ENCODE measurements around the gene ZNF732. TPM values are rescaled to one million over a fixed set of nuclear protein-coding genes. Genes with fewer than 3 reads are reported as not detected.

The ZNF732 gene
- total RNA-seq, 6 experiments from 2014 or later, result not detected

DNA sequence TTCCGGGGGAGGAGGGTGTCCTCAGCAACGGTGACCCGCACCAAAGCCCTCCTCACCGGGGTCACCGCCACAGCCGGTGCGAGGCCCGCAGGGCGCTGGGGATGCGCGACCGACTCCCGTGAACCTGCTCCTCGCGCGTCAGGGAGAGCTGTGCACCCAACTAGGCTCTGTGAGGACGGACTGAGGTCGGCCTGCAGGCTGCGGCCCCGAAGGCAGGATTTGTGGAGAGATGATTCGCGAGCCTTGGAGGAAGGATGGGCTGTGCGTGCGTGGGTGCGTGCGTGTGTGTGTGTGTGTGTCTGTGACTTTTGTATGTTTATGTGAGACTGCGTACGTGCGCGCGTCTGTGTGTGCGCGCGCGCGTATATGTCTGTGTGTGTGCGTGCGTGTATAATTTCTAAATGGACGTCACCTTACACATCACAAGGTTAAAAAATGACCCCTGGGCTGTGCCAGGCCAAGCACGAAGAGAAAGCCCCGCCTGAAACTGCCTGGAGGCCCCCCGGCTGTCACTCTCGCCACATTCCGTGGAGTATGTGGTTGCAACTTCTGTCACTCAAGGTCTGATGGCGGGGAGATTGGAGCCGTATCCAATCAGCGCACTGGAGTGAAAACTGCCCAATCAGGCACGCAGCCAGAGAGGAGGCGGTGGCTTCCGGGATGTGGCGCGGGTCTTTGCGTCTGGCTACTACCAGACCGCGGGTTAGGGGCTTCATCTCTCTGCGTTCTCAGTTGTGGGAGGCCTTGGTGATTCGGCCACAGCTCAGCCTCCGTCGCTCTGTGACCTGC is 32.1 kb upstream of the ZNF732 start, which contains the start of gene ZNF141:
ZNF141 (plus strand) TSS at position 672 of the 789 bp plus-strand sequence. CDS start 170 bp downstream, outside the sequence.
- TF ChIP-seq, protein P1, sequence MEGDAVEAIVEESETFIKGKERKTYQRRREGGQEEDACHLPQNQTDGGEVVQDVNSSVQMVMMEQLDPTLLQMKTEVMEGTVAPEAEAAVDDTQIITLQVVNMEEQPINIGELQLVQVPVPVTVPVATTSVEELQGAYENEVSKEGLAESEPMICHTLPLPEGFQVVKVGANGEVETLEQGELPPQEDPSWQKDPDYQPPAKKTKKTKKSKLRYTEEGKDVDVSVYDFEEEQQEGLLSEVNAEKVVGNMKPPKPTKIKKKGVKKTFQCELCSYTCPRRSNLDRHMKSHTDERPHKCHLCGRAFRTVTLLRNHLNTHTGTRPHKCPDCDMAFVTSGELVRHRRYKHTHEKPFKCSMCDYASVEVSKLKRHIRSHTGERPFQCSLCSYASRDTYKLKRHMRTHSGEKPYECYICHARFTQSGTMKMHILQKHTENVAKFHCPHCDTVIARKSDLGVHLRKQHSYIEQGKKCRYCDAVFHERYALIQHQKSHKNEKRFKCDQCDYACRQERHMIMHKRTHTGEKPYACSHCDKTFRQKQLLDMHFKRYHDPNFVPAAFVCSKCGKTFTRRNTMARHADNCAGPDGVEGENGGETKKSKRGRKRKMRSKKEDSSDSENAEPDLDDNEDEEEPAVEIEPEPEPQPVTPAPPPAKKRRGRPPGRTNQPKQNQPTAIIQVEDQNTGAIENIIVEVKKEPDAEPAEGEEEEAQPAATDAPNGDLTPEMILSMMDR (IDR thresholded peaks at IDR 0.05), result no peak
- TF ChIP-seq POLR2A (IDR thresholded peaks at IDR 0.05), result peak; percentile 82
- H3K27ac ChIP-seq, result peak within 1 kb of the TSS; percentile 81 to 88 (median 85)
- no peaks in the 10 kb centered on the region for H3K27me3 ChIP-seq
- WGBS (ENCODE audit: insufficient coverage, low coverage, low lambda C conversion rate, missing lambda C conversion rate), result 0% methylated on average over 10 of the region's 59 CpGs
- peaks cover 0 to 4% (median 0%) of the 10 kb centered on the region in 4 donors for H3K36me3 ChIP-seq
- peak within 1 kb of the TSS; percentile 83 to 97 (median 95) for H3K4me3 ChIP-seq
- peaks cover 0 to 7% (median 0%) of the 10 kb centered on the region in 4 donors for H3K4me1 ChIP-seq
- peak; percentile 96 to 98 (median 97) for ATAC-seq
- intact Hi-C loops (cut with DNase I), result no loop called here
- peaks cover 0 to 14% (median 4%) of the 10 kb centered on the region in 4 donors for H3K9me3 ChIP-seq
- peak; percentile 95 to 97 (median 97) for DNase-seq

GRCh38 chr4:336893-337142 is 31.5 kb upstream of the ZNF732 start:
- H3K27ac ChIP-seq, result peak overlapping the region; percentile 77 to 81 (median 77)
- peaks cover 0 to 7% (median 0%) of the 10 kb centered on the region in 4 donors for H3K4me1 ChIP-seq
- no CpG with 5 or more reads among the region's 18 CpGs for WGBS (ENCODE audit: insufficient coverage, low coverage, low lambda C conversion rate, missing lambda C conversion rate)
- H3K4me3 ChIP-seq, result peak overlapping the region; percentile 83 to 97 (median 95)
- no peak for ATAC-seq
- intact Hi-C loops (cut with DNase I), result no loop called here
- H3K27me3 ChIP-seq, result no peaks in the 10 kb centered on the region
- TF ChIP-seq, protein P1 (IDR thresholded peaks at IDR 0.05), result no peak
- TF ChIP-seq POLR2A (IDR thresholded peaks at IDR 0.05), result no peak
- DNase-seq, result peak in 2 of 3 donors; percentile 61 to 62
- peaks cover 0 to 2% (median 0%) of the 10 kb centered on the region in 4 donors for H3K36me3 ChIP-seq
- H3K9me3 ChIP-seq, result peaks cover 0 to 8% (median 3%) of the 10 kb centered on the region in 4 donors

GRCh38 chr4:336099-336892 is 31.0 kb upstream of the ZNF732 start:
- peaks cover 0 to 8% (median 3%) of the 10 kb centered on the region in 4 donors for H3K9me3 ChIP-seq
- no peaks in the 10 kb centered on the region for H3K36me3 ChIP-seq
- H3K4me1 ChIP-seq, result peaks cover 0 to 7% (median 0%) of the 10 kb centered on the region in 4 donors
- peak; percentile 30 to 59 (median 47) for DNase-seq
- peak overlapping the region; percentile 83 to 97 (median 95) for H3K4me3 ChIP-seq
- no peaks in the 10 kb centered on the region for H3K27me3 ChIP-seq
- peak overlapping the region; percentile 77 to 81 (median 77) for H3K27ac ChIP-seq
- no peak for ATAC-seq
- TF ChIP-seq, protein P1 (IDR thresholded peaks at IDR 0.05), result no peak
- TF ChIP-seq POLR2A (IDR thresholded peaks at IDR 0.05), result no peak
- WGBS (ENCODE audit: insufficient coverage, low coverage, low lambda C conversion rate, missing lambda C conversion rate), result 60% methylated on average over 2 of the region's 71 CpGs
- intact Hi-C loops (cut with DNase I), result no loop called here

- intact Hi-C loops (cut with DNase I), result no loop called here
- H3K9me3 ChIP-seq, result peaks cover 0 to 6% (median 2%) of the 10 kb centered on the region in 4 donors
- no peak for ATAC-seq
- no peak for DNase-seq
- H3K27me3 ChIP-seq, result no peaks in the 10 kb centered on the region
- no peak overlapping the region for H3K4me3 ChIP-seq
- 71% methylated on average over 2 of the region's 2 CpGs for WGBS (ENCODE audit: insufficient coverage, low coverage, low lambda C conversion rate, missing lambda C conversion rate)
- no peaks in the 10 kb centered on the region for H3K36me3 ChIP-seq
- H3K4me1 ChIP-seq, result peaks cover 0 to 7% (median 0%) of the 10 kb centered on the region in 4 donors
- TF ChIP-seq POLR2A (IDR thresholded peaks at IDR 0.05), result no peak
- TF ChIP-seq, protein P1 (IDR thresholded peaks at IDR 0.05), result no peak
- H3K27ac ChIP-seq, result no peak overlapping the region
Measured at GRCh38 chr4:335515-335914, 30.2 kb upstream of the ZNF732 start.

All from right lobe of liver (tissue), 6 donors.